GM21825 (cell line): ENCODE data around the gene C1QB.

Experiments
- ATAC-seq: cut with Tn5 transposase; IDR thresholded peaks from one replicate; pipeline ENCODE4 v1.9.1; 2021; ENCODE audit warnings: mild to moderate bottlenecking, moderate library complexity; ENCODE audit not compliant: unreplicated experiment

The C1QB gene

DNA sequence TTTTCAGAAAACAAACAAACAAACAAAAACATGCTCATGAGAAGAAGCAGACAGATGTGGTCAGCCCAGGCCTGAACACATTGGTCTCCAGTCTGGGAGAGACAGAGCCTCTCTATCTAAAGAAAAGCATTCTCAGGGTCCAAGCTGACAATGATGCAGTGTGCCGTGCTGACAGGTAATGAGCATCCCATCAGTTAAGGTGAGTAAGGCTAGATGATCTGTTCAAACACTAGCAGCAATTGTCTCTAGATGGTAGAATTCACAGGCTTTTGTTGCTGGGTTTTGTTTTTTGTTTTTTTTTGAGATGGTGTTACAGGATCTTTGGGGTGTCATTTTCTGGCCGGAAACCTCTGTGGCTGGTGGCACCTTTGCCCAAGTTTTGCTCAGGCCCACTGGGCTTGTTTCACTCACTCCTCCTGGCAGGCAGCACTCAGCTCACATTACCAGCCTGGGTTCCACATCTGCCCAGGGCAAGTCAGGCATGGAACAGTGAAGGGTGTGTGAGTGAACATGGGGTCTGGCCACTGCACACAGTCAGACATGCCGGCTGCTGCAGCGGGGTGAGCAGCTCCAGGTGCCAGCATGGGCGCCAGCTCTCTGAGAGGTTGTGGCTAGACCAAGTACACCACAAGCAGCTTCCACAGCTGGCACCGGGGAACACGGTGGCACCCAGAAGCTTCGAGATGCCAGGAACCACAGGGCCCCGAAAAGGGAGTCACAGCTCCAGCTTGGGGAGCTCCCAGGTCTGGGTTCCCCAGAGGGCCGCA lies 19.2 kb upstream of the C1QB start:
- ATAC-seq, result no peak

DNA sequence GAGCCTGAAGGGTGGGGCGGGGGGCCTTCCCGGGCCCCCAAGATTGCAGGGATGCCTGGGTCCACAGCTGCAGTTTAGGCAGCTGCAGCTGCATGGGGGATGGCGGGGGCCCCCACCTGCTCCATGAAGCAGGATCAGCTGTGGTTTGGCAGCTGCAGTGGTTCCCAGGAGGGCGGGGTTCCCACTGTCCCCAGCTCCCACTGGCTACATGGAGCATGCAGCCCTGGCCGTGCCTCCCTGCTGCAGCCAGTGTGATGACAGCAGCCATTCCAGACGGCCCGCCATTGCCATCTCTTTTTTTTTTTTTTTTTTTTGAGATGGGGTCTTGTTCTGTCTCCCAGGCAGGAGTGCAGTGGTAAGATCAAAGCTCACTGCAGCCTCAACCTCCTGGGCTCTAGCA lies 17.6 kb upstream of the C1QB start:
- ATAC-seq, result no peak

DNA sequence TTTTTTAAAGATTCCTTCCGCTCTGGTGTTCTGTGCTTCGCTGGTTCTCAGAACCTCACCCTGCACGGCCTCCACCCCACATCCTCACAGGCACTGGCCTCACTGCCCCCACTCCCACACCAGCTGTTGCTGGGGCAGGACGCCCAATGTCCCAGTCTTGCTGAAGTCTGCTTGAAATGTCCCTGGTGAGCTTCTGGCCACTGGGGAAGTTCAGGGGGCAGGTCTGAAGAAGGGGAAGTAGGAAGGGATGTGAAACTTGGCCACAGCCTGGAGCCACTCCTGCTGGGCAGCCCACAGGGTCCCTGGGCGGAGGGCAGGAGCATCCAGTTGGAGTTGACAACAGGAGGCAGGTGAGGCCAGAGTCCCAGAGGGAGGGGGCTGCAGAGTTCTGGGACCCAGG lies 16.7 kb upstream of the C1QB start, which contains the start of gene C1QA:
Gene C1QA (plus strand): TSS at position 276 of the 400 bp plus-strand sequence. CDS start 989 bp downstream, outside the sequence.
- ATAC-seq, result no peak

GRCh38 chr1:22636927-22637326 lies 16.1 kb upstream of the C1QB start:
- no peak for ATAC-seq

DNA sequence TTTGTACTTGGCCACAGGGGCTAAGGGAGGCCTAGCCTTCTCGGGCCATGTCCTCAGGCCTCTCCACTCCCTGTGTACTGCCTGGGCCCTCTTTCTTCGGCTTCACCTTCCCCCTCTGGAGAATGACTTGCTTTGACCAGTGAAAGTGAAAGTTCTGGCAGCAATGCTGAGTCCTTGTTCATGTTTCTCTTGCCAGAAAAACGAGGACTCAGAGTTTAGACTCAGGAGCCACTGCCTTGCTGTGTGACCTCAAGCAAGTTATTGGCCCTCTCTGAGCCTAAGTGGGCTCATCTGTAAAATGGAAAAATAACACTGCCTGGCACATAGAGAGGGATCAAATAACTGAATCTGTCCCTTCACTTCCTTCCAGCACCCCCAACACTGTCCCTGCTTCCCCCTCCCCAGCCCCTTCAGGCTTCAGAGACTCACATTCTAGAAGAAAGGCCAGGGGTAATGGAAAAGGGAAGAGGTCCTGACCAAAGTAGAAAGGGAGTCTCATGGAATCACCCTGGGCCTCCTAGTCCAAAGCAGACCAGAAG lies 15.1 kb upstream of the C1QB start:
- no peak for ATAC-seq

DNA sequence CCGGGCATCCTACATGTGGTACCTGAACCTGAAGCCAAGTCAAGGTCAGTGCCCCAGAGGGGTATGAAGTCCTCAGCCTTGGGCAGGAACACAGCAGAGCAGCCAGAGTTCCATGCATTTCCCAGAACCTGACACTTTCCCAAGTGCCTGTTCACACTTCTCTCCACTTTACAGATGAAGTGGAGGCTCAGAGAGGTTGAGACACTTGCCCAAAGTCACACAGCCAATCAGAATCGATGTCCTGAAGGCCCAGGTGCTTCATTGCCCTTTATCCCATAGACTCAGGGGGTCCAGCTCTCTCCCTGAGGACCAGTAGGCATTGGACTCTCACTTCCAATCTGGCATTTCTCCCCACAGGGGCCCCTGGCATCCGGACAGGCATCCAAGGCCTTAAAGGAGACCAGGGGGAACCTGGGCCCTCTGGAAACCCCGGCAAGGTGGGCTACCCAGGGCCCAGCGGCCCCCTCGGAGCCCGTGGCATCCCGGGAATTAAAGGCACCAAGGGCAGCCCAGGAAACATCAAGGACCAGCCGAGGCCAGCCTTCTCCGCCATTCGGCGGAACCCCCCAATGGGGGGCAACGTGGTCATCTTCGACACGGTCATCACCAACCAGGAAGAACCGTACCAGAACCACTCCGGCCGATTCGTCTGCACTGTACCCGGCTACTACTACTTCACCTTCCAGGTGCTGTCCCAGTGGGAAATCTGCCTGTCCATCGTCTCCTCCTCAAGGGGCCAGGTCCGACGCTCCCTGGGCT lies 14.4 kb upstream of the C1QB start:
- no peak for ATAC-seq

DNA sequence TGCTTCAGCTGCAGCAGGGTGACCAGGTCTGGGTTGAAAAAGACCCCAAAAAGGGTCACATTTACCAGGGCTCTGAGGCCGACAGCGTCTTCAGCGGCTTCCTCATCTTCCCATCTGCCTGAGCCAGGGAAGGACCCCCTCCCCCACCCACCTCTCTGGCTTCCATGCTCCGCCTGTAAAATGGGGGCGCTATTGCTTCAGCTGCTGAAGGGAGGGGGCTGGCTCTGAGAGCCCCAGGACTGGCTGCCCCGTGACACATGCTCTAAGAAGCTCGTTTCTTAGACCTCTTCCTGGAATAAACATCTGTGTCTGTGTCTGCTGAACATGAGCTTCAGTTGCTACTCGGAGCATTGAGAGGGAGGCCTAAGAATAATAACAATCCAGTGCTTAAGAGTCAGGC lies 13.8 kb upstream of the C1QB start:
- no peak for ATAC-seq

DNA sequence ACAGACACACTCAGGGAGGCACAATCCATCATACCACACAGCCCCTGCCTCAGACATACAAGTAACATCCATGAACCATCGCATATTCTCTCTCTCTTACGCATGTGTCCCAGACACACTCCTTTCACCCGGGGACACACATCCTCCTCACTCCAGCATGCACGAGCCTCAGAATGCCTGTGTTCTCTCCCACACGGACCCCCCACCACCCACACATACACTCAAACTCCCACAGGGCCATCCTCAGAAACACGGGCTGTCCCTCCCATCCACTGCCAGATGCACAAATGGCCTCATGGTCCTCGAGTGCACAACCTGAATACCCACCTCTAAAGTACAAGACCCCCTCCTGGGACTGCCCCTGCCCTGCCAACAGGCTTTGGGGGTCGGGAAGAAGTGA lies 11.8 kb upstream of the C1QB start:
- no peak for ATAC-seq

- ATAC-seq, result no peak
Observed at GRCh38 chr1:22641906-22642636, 11.0 kb upstream of the C1QB start.

GRCh38 chr1:22643381-22643780 lies 9.7 kb upstream of the C1QB start, which contains the start of gene C1QC:
Gene C1QC (plus strand): TSS chr1:22643633. CDS start chr1:22644024, 391 bp downstream.
- ATAC-seq, result no peak

DNA sequence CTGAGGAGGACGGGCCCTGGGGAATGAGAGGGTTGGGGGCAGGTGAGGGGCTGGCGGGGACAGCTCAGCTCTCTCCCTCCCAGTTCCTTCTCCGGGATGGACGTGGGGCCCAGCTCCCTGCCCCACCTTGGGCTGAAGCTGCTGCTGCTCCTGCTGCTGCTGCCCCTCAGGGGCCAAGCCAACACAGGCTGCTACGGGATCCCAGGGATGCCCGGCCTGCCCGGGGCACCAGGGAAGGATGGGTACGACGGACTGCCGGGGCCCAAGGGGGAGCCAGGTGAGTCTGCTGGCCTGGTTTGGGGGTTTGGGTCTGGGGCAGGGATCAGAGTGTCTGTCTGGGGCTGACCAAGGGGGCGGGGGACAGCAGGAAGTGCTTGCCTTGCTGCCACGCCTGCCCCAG lies 9.1 kb upstream of the C1QB start:
- ATAC-seq, result no peak

GRCh38 chr1:22645931-22646330 lies 7.1 kb upstream of the C1QB start:
- ATAC-seq, result no peak

- ATAC-seq, result no peak
Observed at GRCh38 chr1:22646384-22646783, 6.7 kb upstream of the C1QB start.

DNA sequence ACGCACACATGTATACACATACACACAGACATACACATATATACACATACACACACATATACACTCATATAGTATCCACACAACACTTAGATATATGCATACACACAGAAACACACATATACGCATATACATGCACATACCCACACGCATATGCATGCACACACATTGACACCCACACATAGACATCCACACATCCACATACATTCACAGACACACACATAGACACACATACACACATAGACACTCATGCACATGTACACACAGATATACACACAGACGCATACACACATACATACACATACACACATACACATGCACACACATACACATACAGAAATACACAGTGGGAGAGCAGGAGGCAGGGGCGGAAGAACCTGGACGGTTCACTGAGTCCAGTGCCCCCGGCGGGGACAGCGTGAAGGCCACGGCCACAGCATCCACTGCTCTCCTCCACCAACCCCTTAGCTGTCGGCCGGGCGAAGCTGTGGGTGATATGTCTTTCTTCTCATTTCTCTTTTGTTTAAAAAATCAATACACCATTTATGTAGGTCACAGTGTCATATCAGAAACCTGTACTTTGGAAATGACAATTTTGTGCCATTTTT lies 2.8 kb upstream of the C1QB start:
- ATAC-seq, result no peak

- no peak for ATAC-seq
Observed at GRCh38 chr1:22651941-22652856, 837 bp upstream of the C1QB start.

GRCh38 chr1:22654692-22655091 lies 1.7 kb downstream of the C1QB start:
- ATAC-seq, result no peak

- ATAC-seq, result no peak
Observed at GRCh38 chr1:22658385-22659163, 5.5 kb downstream of the C1QB start.

DNA sequence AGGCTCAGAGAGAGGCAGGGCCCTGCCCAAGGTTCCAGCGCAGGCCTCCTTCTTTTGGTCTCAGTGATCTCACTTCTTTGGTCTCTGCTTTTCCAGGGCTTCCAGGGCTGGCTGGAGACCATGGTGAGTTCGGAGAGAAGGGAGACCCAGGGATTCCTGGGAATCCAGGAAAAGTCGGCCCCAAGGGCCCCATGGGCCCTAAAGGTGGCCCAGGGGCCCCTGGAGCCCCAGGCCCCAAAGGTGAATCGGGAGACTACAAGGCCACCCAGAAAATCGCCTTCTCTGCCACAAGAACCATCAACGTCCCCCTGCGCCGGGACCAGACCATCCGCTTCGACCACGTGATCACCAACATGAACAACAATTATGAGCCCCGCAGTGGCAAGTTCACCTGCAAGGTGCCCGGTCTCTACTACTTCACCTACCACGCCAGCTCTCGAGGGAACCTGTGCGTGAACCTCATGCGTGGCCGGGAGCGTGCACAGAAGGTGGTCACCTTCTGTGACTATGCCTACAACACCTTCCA lies 7.7 kb downstream of the C1QB start:
- ATAC-seq, result no peak

- no peak for ATAC-seq
Observed at GRCh38 chr1:22661880-22662279, 8.8 kb downstream of the C1QB start.
